GM18951 (cell line): Measurements from ENCODE around the gene ZNF503.

Experiments
- POLR2A ChIP-seq: IDR thresholded peaks from 4 replicates; pipeline ENCODE4 v1.6.1; 2011; ENCODE audit warnings: mild to moderate bottlenecking; ENCODE audit not compliant: insufficient read length, insufficient read depth; ENCODE audit errors: extremely low read depth
- in situ Hi-C: fragments of 300-500 bp; cut with MboI; formaldehyde crosslinking; loops from one replicate; pipeline ENCODE4 v1.12.0; 2022; ENCODE audit warnings: low sequenced_read_pairs, mixed read lengths, inconsistent platforms; ENCODE audit not compliant: unreplicated experiment

The ZNF503 gene

GRCh38 chr10:75400163-75400770 lies 1.3 kb downstream of the ZNF503 start:
- in situ Hi-C loops: no loop called here
- TF ChIP-seq POLR2A: no peak

DNA sequence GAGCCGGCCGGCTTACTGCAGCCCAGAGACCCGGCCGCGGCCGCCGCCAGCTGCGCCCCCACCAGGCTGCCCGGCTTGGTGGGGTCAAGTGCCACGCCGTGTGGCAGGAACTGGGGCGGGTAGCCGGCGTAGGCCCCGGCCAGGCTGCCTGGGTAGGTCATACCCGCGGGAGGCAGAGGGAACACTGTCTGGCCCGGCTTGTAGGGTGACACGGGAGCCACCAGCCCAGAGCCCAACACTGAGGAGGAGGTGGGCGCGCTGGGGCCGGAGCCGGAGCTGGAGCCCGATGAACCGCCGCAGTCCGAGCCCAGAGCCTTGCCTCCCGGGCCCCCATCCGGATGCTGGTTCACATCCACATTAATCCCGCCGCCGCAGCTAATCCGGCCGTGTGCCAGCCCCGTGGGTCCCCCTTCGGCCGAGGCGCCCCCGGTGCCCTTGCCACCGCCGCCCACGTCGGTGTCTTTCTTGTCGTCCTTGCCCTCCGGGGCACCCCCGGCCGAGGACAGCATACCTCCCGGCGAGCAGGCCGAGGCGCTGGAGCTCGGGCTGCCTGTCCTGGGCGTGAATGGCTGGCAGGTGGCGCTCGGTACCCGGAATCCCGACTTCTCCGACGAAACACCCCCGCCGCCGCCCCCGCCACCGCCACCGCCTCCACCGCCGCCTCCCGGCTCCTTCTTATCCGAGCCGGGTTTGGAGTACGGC lies 2.0 kb downstream of the ZNF503 start:
- peak; percentile 16 for TF ChIP-seq POLR2A
- in situ Hi-C loops: loop anchor here (10.0 to 25.0 kb wide), 3 partner anchors 513 to 905 kb away; no protein-coding TSS in a partner anchor

GRCh38 chr10:75398692-75399460 lies 2.7 kb downstream of the ZNF503 start:
- in situ Hi-C loops: loop anchor here (10.0 to 25.0 kb wide), 3 partner anchors 513 to 906 kb away; no protein-coding TSS in a partner anchor

DNA sequence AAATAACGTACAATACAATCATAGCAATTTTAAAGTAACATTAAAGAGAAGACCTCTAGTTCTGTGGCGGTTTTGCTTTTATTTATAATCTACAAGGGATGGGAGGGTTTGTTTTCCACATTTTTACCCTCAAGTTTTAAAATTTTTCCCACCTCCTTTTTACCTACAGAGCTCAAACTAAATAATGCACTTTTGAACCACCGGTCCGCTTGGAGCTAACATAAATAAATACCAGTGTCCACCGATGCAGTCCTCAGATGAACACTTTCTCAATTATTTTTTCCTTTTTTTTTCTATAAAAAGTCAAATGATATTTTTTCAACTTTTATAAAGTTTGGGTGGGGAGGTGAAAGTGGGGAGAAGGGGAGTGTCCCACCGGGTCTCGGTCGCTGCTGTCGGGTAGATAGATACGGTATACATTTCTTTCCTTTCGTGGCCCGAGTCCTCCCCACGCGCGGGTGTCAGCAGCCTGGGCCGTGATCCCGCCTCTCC lies 3.3 kb downstream of the ZNF503 start:
- TF ChIP-seq POLR2A: no peak
- in situ Hi-C loops: loop anchor here (10.0 to 25.0 kb wide), 3 partner anchors 514 to 907 kb away; no protein-coding TSS in a partner anchor

More at GRCh38 chr10:75398692-75399460, 2.7 kb downstream of the ZNF503 start:
- no peak for TF ChIP-seq POLR2A

GRCh38 chr10:75397496-75398199 lies 3.9 kb downstream of the ZNF503 start:
- TF ChIP-seq POLR2A: no peak
- in situ Hi-C loops: loop anchor here (10.0 to 25.0 kb wide), 3 partner anchors 515 to 907 kb away; no protein-coding TSS in a partner anchor

DNA sequence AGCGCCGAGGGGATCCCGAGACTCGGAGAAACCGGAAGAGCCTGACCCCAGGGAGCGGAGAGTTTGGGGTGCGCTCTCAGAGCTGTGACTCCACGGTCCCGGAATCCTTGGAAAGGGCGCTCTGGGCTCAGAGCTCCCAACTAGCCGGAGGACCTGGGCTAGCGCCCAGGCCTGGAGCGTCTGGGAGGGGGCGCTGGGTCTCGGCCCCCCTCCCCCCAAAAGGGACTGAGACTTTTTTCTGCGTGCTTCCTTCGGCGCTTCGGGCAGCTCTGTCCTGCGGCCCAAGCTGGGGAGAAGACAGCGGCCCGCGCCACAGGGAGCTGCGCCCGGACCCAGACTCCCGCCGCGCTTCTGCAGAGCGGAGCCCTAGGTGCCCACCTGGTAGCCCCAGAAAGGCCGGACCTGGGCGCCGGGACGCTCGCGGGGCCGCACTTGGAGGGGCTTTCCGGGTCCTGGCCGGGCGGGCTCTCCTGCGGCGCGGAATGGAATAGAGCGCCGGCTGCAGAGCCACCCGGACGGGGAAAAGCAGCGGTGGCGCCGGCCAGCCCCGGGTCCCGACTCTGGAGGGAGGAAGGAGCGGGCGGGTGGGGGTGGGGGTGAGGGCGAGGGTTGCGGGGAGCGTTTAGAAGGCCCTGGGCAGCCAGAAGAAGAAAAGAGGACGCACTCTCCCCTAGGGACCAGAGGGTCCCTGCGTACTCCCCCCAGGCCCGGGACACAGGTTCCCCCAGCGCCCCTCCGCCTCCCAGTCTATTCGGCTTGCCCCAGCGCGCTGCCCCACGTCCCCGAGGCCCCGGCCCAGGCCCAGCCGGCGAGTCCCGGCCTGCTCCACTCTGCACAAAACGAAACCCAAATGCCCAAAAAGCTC lies 4.7 kb downstream of the ZNF503 start:
- in situ Hi-C loops: loop anchor here (10.0 to 25.0 kb wide), 3 partner anchors 515 to 908 kb away; no protein-coding TSS in a partner anchor
- no peak for TF ChIP-seq POLR2A

DNA sequence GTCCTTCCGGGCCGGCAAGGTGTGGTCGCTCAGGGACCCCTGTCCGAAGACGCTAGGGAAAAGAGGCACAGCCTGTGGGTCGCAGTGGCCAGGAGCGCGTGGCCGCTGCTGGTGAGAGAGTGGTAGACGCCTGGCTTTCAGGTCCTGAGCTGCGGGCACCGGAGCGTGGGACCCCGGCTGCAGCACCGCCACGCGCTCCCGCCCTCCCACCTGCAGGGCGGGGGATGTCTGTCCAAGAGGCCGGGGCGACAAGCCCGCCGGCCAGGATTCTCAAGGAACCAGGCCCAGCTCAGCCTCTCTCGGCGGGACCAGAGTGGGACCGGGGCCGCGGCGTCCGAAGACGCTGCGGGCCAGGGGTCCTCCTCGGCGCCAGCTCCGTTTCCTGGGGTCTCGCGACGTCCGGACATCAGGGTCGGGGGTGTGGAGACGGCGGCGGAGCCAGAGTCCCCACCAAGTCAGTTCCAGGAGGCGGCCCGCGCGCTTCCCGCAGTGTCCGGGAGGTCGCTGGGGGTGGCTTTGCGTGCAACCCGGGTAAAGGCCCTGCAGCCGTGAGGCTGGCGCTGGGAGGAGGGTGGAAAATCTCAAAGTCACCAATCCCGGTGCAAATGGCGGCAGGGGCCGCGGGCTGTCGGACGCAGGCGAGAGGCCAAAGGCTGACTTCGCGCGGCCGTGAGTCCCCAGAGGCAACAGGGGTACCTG lies 5.5 kb downstream of the ZNF503 start:
- in situ Hi-C loops: loop anchor here (10.0 to 25.0 kb wide), 3 partner anchors 516 to 909 kb away; no protein-coding TSS in a partner anchor
- TF ChIP-seq POLR2A: no peak

DNA sequence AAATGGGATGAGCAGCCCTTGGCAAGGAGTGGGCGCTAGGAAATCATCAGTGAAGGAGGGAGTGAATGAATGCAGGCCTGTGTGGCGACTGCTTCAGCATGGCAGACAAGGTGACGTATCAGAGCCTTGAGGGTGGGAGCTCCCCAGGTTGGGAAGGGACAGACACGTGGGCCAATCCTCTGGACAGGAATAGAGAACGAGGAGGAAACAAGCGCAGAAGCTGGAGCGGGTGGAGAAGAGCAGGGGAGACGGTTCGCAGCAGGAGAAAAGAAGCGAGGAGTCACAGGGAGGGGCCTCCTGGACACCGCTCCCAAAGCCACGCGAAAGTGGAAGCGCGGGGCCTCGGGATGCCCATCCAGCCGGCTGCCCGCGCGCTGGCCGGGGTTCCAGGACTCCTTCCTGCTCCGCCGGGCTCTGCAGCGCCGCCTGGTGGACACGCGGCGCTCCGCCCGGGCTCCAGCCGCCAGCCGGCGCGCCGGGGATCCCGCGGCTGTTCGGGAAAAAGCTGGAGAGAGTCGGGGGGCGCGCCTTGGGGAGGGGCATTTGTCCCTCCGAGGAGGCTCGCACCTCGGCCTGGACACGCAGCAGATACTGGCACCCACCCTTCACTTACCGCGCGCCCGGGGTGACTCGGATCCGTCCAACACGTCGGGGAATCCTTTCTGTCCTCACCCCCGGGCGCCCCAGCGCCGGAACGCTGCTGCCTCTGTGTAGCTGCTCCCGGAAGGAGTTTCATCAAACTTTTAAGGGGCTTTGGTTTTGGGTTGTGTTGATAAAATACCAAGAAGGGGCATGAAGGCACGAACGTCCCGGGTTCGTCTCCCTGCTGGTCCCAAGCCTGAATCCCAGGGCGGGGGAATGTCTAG lies 6.3 kb downstream of the ZNF503 start:
- TF ChIP-seq POLR2A: no peak

GRCh38 chr10:75394221-75394620 lies 7.3 kb downstream of the ZNF503 start:
- no peak for TF ChIP-seq POLR2A
- in situ Hi-C loops: loop anchor here (10.0 to 25.0 kb wide), 3 partner anchors 518 to 911 kb away; no protein-coding TSS in a partner anchor

More for the DNA sequence above, 6.3 kb downstream of the ZNF503 start:
- in situ Hi-C loops: loop anchor here (10.0 to 25.0 kb wide), 3 partner anchors 517 to 910 kb away; no protein-coding TSS in a partner anchor

GRCh38 chr10:75392744-75393143 lies 8.8 kb downstream of the ZNF503 start:
- in situ Hi-C loops: loop anchor here (10.0 to 25.0 kb wide), 3 partner anchors 520 to 912 kb away; no protein-coding TSS in a partner anchor
- TF ChIP-seq POLR2A: no peak
